Activated T-cell treated with anti-CD3 and anti-CD28 coated beads, Interleukin-2, amount 50 U/mL, for 4 hours (primary cell): ENCODE results near the gene HES4. TPM values are rescaled to one million over a fixed set of nuclear protein-coding genes. Genes with fewer than 3 reads are reported as not detected.
"Not testable (repeated sequence)": the region's sequence is repeated elsewhere in the genome, so short reads cannot be mapped to it uniquely, and the experiment has no call there.

Experiments used
- ATAC-seq, 2 donors: fragments of 200-7000 bp; cut with Tn5 transposase; one replicate each; pipeline ENCODE4 v1.10.0; 2021
- DNase-seq: peaks from one replicate; pipeline ENCODE4 v3.0.0-alpha.2; 2020
- H3K27me3 Mint-ChIP-seq: one replicate; pipeline ENCODE4 v1.8.0; 2021; ENCODE audit warnings: low read depth, mixed read lengths
- H3K36me3 Mint-ChIP-seq: one replicate; pipeline ENCODE4 v1.8.0; 2022; ENCODE audit warnings: mixed read lengths; ENCODE audit not compliant: insufficient read depth
- H3K4me1 Mint-ChIP-seq: one replicate; pipeline ENCODE4 v1.8.0; 2021; ENCODE audit warnings: low read depth, mixed read lengths
- H3K4me3 Mint-ChIP-seq: one replicate; pipeline ENCODE4 v1.8.0; 2021; ENCODE audit warnings: mild to moderate bottlenecking, moderate library complexity, mixed read lengths
- H3K9me3 Mint-ChIP-seq: one replicate; pipeline ENCODE4 v1.8.0; 2021; ENCODE audit warnings: mixed read lengths
- total RNA-seq, 3 donors: library from RNA; stranded (reverse); gene quantifications; one replicate each; pipeline ENCODE4 v1.2.1, GENCODE V29; 2021

The HES4 gene
- total RNA-seq, 3 donors from 2014 or later: 1.3 to 3.0 (median 2.7) TPM

DNA sequence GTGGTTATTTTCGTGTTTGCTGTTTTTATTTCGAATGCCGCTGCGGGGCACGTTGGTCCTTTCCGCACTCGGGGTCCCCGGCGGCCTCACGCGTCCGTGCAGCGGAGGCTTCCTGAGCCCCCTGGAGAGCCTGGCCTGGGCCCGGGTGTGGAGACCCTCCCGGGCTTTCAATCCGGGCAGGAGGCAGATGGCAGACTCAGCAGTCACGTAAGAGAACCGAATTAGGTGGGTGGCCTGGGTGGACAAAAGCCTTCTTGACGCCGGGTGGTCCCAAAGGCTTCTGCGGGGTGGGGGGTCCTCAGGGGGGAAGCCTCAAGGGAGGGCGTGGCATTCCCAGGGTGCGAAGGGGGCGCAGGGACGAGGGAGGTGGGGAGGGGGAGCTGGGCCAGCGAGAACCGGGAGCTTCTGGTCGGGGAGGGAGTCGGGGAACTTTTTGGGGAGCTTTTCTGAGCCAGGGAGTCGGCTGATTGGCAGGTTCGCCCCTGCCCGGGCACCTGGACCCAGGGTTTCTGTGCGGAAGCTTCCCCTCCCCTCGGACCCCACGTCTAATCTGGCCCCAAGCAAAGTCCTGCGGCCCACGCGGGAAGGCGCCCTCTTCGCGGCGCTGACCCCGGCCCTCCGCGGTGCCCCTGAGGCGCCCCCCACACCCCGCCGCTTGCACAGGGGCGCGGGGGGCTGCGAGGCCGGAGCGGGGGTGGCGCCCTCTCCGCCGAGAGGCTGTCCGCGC, 1.3 kb upstream of the HES4 start:
- Mint-ChIP-seq H3K4me3 (peak overlapping the region; percentile 70), H3K27me3 (peaks cover 39% of the 10 kb centered on the region), H3K36me3 (no peaks in the 10 kb centered on the region), H3K4me1 (peaks cover 11% of the 10 kb centered on the region), H3K9me3 (no peaks in the 10 kb centered on the region)
- ATAC-seq (no peak), DNase-seq (no peak)

DNA sequence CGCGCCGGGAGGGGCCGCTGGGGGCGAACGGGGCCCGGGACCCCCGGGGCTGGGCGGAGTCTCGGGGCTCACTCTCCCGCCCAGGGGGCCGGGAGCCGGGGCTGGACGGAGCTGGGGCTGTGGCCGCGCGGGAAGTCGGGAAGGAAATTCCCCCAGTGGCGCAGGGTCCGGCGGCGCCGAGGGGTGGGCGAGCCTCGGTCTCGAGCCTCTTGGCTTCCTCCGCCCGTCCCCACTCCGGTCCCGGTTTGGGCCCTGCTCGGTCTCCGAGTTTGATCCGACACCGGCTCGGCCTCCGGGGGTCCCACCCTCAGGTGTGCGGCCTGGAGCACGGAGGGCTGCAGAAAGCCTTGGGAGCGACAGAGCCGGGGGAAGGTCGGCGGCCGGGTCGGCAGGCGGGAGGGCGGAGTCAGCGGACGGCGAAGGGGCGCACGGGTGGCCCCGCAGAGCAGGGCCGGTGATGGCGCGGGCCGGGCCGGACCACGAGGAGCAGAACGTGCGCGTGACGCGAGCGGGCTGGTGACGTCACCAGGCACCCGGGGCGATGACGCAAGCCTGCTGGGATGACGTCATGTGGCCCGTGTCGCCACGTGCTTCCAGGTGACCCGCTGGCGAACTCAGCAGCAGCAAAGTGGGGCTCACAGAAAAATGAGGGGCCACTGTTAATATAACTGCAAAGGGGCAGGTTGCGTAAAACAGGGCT, 610 bp upstream of the HES4 start:
- Mint-ChIP-seq H3K4me3 (peak overlapping the region; percentile 70), H3K36me3 (no peaks in the 10 kb centered on the region), H3K27me3 (peaks cover 38% of the 10 kb centered on the region), H3K9me3 (no peaks in the 10 kb centered on the region), H3K4me1 (peaks cover 14% of the 10 kb centered on the region)
- peak; percentile 76 for DNase-seq
- peak; percentile 17 to 27 for ATAC-seq

DNA sequence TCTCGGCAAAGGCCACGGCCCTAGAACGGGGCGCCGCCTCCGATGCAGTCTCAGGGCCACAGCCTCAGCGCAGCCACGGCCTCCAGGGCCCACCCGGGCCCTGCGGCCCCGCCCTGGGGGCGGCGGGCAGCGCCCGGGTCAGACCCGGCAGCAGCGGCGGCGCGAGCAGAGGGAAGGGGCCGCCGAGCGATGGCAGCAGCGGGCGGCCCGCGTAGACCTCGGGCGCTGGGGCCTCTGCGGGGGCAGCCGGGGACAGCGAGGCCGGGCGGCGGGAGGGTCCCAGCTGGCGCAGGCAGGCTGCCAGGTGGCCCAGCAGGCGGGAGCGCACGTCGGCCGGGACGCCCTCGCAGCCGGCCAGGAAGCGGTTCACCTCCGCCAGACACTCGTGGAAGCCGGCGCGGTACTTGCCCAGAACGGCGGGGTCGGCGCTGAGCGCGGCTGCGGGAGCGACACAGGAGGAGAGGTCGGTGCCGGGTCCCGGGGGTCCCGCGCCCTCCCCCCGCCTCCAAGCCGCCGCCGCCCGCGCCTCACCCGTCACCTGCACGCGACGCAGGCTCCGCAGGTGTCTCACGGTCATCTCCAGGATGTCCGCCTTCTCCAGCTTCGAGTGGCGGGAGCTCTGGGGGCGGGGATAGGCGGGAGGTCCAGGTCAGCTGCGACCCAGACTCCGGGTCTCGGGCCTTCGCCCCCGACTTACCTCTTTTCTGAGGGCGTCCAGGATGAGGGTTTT, 737 bp downstream of the HES4 start:
- DNase-seq: no peak
- Mint-ChIP-seq H3K4me3 (no peak overlapping the region), H3K27me3 (peaks cover 26% of the 10 kb centered on the region)

DNA sequence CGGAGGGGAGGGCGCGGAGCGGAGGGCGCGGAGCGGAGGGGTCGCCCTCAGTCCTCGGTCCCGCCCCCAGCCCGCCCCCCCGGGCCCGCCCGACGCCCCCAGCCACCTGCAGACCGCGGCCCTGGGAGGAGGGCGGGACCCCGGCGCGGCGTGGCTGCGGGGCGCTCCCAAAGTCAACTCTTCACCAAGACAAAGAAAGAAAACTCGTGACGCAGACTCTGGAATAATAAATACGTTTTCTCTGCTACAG, 1.2 kb downstream of the HES4 start:
- ATAC-seq: no peak
- H3K4me3 Mint-ChIP-seq: no peak overlapping the region

More for the DNA sequence above, 737 bp downstream of the HES4 start:
- Mint-ChIP-seq H3K36me3 (no peaks in the 10 kb centered on the region), H3K9me3 (no peaks in the 10 kb centered on the region), H3K4me1 (peaks cover 4% of the 10 kb centered on the region)
- peak in 1 of 2 donors; percentile 7 for ATAC-seq

DNA sequence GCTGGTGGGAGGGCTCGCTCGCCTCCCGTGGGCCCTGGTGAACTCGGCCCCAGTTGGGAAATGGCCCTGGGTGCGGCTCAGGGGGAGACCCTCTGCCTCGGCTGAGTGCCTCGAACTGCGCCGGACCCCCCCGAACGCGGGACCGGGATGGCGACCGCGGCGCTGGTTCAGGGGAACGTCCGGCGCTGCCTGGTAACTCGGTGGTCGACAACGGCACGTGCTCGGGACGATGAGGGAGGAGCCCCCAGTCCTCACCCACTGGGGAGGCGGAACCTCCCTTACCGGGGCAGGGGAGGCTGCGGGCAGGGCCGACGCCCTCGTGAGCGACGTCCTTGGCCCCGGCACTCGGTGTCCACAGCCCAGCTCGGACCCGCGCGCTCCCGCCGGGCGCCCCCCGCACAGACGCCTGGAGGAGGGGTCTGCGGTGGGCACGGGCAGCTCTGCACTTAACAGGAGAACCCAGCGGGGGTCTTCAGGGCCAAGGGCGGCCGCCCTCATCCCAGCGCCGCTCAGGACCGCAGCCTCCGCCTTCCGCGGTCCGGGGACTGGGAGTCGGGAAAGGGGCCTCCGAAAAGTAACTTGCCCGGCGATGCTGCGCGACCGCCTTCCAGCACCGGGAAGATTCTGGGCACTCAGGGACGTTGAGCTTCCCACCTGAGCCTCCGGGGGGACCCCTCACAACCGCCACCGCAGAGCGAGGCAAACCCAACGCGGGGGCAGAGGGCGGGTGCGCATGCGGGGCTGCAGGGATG, 1.7 kb downstream of the HES4 start:
- H3K36me3 Mint-ChIP-seq: no peaks in the 10 kb centered on the region
- H3K4me3 Mint-ChIP-seq: no peak overlapping the region
- H3K4me1 Mint-ChIP-seq: peaks cover 4% of the 10 kb centered on the region
- no peaks in the 10 kb centered on the region for H3K9me3 Mint-ChIP-seq
- no peak for DNase-seq
- ATAC-seq: no peak
- H3K27me3 Mint-ChIP-seq: peaks cover 21% of the 10 kb centered on the region

More for the DNA sequence above, 1.2 kb downstream of the HES4 start:
- no peak for DNase-seq
- Mint-ChIP-seq H3K4me1 (peaks cover 4% of the 10 kb centered on the region), H3K9me3 (no peaks in the 10 kb centered on the region), H3K27me3 (peaks cover 25% of the 10 kb centered on the region), H3K36me3 (no peaks in the 10 kb centered on the region)

DNA sequence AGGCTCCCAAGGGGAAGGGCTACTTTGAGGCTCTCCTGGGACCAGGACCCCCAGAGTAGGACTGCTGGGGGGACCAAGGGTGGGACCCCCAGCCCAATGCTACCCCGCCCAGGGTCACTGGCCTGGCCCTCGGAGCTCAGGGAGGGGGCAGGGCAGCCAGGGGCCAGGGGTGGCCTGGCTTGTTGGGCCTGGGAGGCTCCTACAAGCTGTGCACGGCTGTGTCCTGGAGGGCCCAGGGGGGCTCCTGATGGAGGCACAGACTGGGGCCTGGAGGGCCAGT, 2.2 kb downstream of the HES4 start:
- H3K9me3 Mint-ChIP-seq: no peaks in the 10 kb centered on the region
- ATAC-seq (no peak), DNase-seq (no peak)
- H3K36me3 Mint-ChIP-seq: no peaks in the 10 kb centered on the region
- peaks cover 5% of the 10 kb centered on the region for H3K4me1 Mint-ChIP-seq
- H3K4me3 Mint-ChIP-seq: no peak overlapping the region
- H3K27me3 Mint-ChIP-seq: peaks cover 23% of the 10 kb centered on the region

DNA sequence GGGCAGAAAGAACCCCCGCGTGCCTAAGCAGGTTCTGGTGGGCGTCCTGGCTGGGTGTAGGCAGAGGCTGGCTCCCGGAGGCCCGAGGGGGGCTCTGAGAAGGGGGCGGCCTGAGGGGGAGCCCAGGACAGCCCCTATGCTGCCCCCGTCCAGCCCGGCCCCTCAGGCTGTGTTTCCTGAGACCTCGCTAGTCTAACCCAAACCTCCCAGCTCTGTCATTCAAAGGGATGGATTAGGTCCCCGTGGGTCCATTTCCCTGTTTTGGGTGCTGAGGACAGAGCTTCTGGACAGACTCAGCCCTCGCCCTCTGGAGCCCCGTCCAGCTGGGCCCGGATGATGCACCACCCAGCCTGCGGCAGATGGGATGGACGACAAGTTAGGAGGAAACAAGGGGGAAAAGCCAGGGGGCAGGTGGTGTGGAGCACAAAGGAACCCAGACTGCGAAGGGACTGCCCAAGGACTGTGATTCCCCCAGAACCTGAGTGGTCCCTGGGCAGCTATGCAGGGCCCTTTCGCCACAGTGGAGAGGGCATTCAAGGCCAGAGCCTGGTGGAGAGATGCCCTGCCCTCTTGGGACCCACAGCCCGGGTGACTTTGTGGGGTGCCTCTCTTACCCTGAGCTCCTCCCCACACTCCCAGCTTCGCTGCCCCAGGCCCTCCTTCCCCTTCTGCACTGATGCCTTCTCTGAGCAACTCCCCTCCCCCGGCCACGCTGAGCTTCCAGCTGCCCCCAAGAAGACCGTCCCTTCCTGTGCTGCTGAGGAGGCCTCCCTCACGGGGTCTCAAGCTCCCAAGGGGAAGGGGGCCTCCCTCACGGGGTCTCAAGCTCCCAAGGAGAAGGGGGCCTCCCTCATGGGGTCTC, 2.8 kb downstream of the HES4 start:
- ATAC-seq (no peak), DNase-seq (no peak)
- Mint-ChIP-seq H3K4me3 (no peak overlapping the region), H3K9me3 (peaks cover 3% of the 10 kb centered on the region), H3K27me3 (peaks cover 24% of the 10 kb centered on the region), H3K36me3 (no peaks in the 10 kb centered on the region), H3K4me1 (peaks cover 8% of the 10 kb centered on the region)

DNA sequence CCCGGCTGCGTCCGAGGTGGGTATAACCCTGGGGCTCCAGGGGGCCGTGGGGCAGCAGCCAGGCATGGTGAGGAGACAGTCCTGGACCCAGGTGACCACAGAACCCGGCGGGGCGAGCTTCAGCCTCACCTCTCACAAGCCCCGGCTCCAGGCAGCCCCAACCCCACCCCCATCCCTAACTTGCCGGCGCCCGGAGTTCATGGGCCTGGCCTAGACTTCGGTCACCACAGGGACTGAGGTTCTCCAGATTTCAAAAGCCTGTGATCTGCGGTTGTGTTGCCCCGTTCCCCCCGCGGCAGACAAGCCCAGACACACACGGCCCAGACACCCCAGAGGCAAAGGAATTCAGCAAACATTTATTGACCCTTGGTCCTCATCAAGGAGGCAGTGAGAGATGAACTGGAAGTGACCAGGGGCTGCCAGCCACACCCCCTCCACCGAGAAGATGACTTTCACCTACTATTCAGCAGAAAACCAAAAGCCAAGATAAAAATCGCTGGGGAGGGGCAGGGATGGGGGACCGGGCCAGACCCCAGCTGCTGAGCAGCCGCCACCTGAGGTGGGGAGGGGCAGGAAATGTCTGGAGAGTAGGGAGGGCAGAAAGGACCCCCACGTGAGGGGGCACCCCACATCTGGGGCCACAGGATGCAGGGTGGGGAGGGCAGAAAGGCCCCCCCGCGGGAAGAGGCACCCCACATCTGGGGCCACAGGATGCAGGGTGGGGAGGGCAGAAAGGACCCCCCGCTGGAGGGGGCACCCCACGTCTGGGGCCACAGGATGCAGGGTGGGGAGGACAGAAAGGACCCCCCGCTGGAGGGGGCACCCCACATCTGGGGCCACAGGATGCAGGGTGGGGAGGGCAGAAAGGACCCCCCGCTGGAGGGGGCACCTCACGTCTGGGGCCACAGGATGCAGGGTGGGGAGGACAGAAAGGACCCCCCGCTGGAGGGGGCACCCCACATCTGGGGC, 3.9 kb downstream of the HES4 start:
- Mint-ChIP-seq H3K36me3 (no peaks in the 10 kb centered on the region), H3K4me3 (no peak overlapping the region)

DNA sequence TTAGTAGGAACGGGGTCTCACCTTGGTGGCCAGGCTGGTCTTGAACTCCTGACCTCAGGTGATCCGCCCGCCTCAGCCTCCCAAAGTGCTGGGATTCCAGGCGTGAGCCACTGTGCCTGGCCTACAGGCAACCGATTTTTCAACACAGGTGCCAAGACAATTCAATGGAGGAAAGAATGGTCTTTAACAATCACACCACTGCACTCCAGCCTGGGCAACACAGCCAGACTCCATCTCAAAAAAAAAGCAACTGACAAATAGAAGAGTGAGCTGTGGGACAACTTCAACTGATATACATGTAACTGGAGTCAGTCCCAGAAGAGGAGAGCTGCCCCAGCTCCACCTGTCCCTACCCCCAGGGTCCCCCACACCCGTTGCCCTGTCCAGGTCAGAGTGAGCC, 5.4 kb downstream of the HES4 start:
- not testable (repeated sequence) for ATAC-seq, H3K36me3 Mint-ChIP-seq, H3K4me3 Mint-ChIP-seq, H3K9me3 Mint-ChIP-seq, DNase-seq, H3K4me1 Mint-ChIP-seq
- H3K27me3 Mint-ChIP-seq: peaks cover 24% of the 10 kb centered on the region

More for the DNA sequence above, 3.9 kb downstream of the HES4 start:
- no peak for ATAC-seq
- Mint-ChIP-seq H3K4me1 (peaks cover 8% of the 10 kb centered on the region), H3K9me3 (peaks cover 3% of the 10 kb centered on the region), H3K27me3 (peaks cover 22% of the 10 kb centered on the region)
- no peak for DNase-seq

DNA sequence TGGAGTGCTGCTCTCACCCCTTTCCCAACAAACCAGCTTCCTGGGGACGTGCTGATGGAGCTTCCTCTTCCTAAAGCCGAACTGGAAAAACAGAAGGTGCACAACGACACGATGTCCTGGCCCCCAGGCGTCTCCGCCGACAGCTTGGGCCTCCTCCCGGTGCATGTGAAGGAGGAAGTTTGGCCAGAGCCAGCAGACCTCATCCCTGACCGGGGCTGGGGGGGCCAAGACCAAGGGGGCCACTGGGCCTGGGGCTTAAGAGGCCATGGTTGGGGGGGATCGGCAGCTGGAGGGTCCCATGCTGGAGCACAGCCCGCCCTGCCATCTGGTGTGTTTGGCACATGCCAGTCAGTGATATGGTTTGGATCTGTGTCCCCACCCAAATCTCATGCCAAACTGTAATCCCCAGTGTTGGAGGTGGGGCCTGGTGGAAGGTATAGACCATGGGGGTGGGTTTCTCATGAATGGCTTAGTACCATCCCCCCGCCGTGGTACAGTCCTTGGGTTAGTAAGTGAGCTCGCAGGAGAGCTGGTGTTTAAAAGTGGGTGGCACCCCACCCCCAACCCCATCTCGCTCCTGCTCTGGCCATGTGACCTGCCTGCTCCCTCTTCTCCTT, 6.4 kb downstream of the HES4 start:
- no peaks in the 10 kb centered on the region for H3K36me3 Mint-ChIP-seq

DNA sequence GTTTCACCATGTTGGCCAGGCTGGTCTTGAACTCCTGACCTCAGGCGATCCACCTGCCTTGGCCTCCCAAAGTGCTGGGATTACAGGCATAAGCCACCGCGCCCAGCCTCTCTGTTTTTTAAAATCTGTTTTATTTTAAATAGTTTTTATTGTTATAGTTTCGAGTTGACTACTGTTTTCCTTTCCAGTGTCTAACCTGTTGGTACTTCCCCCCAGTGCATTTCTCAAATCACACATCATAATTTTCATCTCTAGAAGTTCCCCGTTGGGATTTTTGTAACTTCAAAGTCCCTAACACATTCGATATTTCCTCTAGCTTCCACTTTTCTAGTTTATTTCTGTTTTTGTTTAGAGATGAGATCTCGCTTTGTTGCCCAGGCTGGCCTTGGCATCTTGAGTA, 7.5 kb downstream of the HES4 start:
- DNase-seq: no peak
- peak in 1 of 2 donors; percentile 49 for ATAC-seq
- Mint-ChIP-seq H3K4me3 (no peak overlapping the region), H3K4me1 (peaks cover 6% of the 10 kb centered on the region), H3K27me3 (peaks cover 35% of the 10 kb centered on the region), H3K36me3 (no peaks in the 10 kb centered on the region), H3K9me3 (peaks cover 3% of the 10 kb centered on the region)

More for the DNA sequence above, 6.4 kb downstream of the HES4 start:
- Mint-ChIP-seq H3K27me3 (peaks cover 33% of the 10 kb centered on the region), H3K9me3 (peaks cover 3% of the 10 kb centered on the region), H3K4me1 (peaks cover 6% of the 10 kb centered on the region), H3K4me3 (no peak overlapping the region)
- no peak for ATAC-seq
- DNase-seq: no peak

DNA sequence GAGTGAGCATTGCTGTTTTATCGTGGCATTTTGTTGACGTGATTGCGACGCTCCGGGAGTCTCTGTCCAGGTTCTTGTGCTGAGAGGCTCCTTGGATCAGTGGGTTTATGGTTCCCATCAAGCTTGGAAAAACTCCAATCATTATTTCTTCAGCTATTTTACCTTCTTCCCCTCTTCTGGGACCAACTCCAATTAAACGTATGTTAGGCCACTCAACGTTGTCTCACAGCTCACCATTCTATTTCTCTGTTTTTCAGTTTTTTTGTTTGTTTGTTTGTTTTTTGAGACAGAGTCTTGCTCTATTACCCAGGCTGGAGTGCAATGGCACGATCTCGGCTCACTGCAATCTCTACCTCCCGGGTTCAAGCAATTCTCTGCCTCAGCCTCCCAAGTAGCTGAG, 8.0 kb downstream of the HES4 start:
- no peaks in the 10 kb centered on the region for H3K36me3 Mint-ChIP-seq
- peaks cover 3% of the 10 kb centered on the region for H3K9me3 Mint-ChIP-seq
- no peak overlapping the region for H3K4me3 Mint-ChIP-seq
- no peak for DNase-seq
- ATAC-seq: no peak
- H3K4me1 Mint-ChIP-seq: peaks cover 6% of the 10 kb centered on the region
- peaks cover 30% of the 10 kb centered on the region for H3K27me3 Mint-ChIP-seq
